Left renal pelvis (tissue), 4 donors: ENCODE results near the gene GTF3C2. TPM values are rescaled to one million over a fixed set of nuclear protein-coding genes. Genes with fewer than 3 reads are reported as not detected.
A peak's percentile ranks its signal among the peaks of the same experiment; 100 is the strongest.
"Not testable (repeated sequence)": the region's sequence is repeated elsewhere in the genome, so short reads cannot be mapped to it uniquely, and the experiment has no call there.

Experiments used
- DNase-seq, 4 donors: peaks; one replicate each; pipeline ENCODE4 v3.0.0-alpha.2; 2013; ENCODE audit warnings: low read depth in 4 of 4, low spot score in 3 of 4
- polyA plus RNA-seq, 4 donors: library from polyadenylated mRNA; unstranded; fragments of 120-200 nt; gene quantifications; one replicate each; pipeline ENCODE4 v1.2.1, GENCODE V29; 2013; ENCODE audit not compliant: insufficient read length in 4 of 4

Gene GTF3C2
- polyA plus RNA-seq, 4 donors: 50.5 to 77.6 (median 70.3) TPM

DNA sequence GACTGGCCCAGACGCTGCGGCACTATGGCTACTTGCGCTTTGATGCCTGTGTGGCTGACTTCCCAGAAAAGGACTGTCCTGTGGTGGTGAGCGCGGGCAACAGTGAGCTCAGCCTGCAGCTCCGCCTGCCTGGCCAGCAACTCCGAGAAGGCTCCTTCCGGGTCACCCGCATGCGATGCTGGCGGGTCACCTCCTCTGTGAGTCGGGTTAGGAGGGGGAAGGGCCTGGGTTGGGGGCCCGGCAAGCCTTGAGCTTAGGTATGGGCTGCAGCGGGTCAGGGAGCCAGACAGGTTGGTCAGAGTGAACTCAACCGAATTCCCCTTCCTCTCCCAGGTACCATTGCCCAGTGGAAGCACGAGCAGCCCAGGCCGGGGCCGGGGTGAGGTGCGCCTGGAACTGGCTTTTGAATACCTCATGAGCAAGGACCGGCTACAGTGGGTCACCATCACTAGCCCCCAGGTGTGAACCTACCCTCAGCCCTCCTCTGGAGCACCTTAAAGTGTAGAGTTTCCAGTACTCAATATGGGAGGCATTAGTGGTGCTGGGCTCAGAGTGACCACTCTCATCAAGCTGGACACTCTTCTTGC lies 19.0 kb upstream of the GTF3C2 start:
- DNase-seq: no peak

DNA sequence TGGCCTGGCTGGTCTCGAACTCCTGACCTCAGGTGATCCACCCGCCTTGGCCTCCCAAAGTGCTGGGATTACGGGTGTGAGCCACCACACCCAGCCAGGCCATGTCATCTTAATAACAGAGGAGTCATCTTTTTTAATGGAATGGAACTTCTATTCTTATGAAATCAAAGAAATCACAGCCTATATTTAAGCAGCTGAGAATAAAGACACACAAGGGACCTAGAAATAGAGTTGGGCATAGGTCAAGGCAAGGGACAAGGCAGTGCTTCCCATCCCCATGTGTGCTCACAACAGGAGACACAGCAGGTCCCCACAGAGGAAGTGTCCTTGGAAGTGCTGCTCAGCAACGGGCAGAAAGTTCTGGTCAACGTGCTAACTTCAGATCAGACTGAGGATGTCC lies 17.0 kb upstream of the GTF3C2 start:
- DNase-seq: no peak

DNA sequence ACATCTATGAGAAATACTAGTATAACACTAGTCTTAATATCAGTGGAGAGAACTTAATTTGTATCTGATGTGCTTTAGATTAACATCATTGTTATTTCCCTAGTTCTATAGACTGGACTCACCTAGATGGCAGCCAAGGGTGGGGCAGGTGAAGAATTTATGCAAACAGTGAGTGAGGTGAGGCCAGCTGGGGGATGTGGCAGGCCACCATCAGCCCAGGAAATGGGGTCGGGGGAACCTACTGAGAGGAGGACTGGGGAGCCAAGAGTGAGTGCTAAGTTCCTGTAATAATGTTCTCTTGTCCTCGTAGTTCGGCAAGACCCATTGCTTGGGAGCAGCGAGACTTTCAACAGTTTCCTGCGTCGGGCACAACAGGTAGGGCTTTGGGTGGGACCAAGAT lies 16.4 kb upstream of the GTF3C2 start:
- no peak for DNase-seq

DNA sequence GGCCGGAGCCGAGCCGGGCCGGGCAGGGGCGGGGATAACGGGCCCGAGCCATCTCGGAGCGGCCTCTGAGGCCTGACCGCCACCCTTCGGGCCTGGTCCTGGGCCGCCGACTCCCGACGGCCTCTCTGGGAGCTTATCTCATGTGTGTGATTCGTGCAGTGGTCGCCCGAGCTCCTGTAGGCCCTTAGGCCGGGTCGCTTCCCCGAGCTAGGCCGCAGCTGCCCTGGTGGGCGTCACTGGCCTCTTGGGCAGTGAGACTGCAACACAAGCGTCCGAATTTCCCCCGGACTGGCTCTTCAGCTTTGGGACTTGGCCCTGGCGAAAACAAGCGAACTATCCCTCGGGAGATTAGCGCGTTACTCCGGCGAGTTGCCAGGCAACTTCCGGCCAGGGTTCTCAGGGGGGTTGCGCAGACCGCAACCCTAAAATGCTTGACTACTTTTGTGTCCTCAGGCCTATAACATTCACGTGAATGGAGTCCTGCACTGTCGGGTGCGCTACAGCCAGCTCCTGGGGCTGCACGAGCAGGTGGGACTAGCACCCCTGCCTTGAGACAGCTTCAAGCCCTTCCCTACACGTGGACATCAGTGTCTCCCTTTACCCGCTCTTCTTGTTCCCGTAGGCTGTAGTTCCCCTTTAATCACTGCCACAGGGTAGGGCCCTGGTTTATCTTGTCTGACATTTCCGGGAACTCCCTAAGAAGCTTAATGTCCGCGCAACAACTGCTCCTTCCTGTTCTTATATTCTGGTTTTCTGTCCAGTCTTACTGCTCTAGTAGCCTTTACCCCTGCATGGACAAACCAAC lies 14.5 kb upstream of the GTF3C2 start:
- no peak for DNase-seq

DNA sequence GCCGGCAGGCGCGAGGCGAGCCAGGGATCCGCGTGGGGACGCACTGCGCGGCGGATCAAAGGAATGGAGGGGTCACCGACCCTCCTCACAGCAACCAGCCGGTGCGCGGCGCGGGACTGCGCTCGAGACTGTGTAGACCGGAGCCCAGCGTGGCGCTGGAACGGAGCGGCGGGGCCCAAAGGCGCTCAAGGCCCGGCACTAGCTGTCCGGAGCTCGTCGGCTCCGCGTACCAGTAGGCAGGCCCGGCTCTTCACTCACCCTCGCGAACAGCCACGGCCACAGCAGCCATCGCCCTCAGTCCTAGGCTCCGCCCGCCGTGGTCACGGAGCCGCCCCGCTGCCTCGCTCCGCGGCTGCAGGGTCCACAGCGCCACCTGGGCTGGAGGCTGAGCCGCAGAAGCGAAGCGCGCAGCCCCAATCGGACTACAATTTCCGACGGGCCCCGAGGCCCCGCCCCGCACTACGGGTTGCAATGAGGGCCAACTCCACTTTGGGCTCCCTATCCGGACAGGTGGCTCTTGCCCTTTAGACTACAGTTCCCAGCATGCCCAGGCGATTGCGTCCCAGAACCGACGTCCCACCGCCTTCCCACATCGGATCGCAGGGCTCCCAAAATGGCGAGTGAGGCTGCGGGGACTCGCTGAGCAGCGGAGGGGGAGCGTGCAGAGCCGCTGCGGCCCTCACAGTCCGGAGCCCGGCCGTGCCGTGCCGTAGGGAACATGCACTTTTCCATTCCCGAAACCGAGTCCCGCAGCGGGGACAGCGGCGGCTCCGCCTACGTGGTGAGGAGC lies 13.7 kb upstream of the GTF3C2 start, which contains the start of the genes EIF2B4 and SNX17:
Gene EIF2B4 (minus strand): TSS at position 313 of the 790 bp plus-strand sequence. CDS start 24 bp downstream, at position 289.
Gene SNX17 (plus strand): TSS at position 591 of the 790 bp plus-strand sequence. CDS start 128 bp downstream, at position 719.
- peak; percentile 98 to 99 (median 98) for DNase-seq

DNA sequence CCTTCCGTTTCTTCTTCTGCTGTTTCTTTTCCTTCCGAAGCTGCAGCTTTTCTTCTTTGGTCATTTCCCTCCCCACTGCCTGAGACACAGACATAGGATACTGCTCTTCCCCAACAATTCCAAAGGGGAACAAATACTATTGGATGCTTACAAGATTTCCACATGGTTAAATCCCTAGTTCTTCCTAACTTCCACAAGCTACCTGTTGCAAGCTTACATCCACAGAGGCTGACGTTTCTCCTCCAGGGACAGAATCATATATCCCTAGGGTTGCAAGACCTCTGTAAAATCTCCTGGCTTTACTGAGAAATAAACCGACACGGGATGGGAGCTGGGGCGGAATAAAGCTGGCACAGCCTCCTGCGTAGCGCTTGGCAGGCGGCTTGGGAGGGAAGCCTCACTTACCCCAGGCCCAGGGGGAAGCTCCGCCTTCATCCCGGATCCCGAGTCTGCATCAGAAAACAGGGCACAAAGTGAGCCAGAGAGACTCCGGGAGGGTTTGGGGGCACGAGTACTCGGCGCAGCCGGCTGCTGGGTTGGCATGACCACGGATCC lies 13.0 kb upstream of the GTF3C2 start:
- DNase-seq: no peak

DNA sequence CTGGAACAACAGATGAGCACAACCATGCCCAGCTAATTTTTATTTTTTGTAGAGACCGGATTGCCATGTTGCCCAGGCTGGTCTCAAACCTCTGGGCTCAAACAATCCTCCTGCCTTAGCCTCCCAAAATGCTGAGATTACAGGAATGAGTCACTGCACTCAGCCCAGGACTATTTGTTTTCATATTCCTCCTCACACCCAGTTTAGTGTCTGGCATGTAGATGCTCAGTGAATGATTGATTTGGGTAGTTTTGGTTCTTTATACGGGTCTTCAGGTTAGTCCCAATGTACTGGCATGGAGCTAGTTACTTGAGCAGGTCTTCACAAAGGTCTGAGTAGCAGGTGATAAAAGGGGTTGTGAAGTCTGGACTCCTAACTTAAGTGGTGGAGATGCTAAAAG lies 7.4 kb upstream of the GTF3C2 start:
- DNase-seq: no peak

DNA sequence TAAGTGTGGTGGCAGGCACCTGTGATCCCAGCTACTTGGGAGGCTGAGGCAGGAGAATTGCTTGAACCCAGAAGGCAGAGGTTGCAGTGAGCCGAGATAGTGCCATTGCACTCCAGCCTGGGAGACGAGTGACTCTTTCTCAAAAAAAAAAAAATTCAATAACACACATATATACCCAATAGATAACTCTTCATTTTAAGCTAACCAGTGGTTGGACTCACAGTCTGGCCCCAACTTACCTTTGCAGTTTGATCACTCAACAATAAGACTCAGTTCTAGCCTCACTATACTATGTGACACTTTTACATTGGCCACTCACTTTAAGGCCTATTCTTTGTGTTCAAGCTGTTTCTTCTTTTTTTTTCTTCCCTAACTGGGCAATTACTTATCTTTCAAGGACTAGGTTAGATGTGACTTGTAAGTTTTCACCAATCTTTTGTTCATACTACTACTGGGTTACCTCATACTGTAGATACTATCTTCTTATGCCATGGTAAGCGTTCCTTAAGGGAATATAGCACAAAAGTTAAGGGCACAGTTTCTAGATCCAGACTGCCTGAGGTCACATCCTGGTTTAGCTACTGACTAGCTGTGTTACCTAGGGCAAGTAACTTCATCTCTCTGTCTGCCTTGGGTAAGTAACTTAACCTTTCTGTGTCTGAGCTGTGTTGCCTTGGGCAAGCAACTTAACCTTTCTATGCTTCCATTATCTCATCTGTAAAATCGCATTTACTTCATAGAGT lies 6.3 kb upstream of the GTF3C2 start:
- no peak for DNase-seq

DNA sequence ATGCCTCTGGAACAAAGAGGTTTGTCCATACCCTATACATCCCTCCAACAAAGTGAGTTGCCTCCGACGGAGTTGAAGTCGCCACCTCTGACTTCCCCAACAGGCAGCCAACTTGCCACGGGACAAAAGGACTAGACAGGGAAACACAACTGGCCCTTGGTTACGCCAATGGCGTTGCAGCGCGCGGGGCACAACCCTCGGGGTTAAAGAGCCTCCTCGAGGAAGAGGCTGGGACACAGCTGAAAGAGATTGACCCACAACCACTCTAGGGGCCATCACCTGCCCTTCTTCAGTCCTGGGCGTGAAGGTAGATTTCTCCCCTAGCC lies 545 bp downstream of the GTF3C2 start:
- no peak for DNase-seq

DNA sequence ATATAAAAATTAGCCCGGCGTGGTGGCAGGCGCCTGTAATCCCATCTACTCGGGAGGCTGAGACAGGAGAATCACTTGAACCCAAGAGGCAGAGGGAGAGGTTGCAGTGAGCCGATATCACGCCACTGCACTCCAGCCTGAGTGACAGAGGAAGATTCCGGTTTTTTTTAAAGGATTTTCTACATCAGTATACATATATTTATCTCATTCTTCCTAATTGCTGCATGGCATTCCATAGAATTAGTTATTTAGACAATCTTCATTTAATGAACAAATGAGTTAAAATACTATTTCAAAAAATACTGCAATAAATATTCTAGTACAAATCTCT lies 2.0 kb downstream of the GTF3C2 start:
- DNase-seq: no peak

DNA sequence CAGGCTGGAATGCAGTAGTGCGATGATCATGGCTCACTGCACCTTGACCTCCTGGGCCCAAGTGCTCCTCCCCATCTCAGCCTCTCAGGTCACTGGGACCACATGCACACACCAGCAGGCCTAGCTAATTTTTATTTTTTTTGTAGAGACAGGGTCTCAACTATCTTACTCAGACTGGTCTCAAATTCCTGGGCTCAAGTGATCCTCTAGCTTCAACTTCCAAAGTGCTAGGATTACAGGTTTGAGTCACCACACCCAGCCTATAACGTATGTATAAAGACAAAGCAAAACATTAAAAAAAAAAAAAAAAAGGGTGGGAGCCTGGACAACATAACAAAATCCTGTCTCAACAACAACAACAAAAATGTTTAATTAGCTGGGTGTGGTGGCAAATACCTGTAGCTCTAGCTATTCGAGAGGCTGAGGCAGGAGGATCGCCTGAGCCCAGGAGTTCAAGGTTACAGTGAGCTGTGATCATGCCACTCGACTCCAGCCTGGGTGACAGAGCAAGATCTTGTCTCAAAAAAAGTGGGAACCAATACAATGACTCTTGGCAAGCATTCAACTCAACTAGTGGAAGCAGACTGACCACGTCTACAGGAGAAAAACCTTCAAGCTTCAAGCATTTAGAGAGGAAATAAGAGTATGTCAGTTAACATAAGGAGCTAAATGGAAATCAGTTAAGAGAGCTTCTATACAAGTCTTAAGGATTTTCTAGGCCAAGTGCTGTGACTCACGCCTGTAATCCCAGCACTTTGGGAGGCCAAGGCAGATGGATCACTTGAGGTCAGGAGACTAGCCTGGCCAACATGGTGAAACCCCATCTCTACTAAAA lies 2.6 kb downstream of the GTF3C2 start:
- DNase-seq: no peak

DNA sequence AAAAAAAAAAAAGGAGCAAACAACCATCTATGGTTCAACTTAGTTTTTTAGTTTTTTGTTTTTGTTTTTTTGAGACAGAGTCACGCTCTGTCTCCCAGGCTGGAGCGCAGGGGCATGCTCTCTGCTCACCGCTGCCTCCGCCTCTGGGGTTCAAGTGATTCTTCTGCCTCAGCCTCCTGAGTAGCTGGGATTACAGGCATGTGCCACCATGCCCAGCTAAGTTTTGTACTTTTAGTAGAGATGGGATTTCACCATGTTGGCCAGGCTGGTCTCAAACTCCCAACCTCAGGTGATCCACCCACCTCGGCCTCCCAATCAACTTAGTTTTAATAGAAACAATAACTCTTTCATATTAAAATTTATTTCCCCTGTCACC lies 3.2 kb downstream of the GTF3C2 start:
- DNase-seq: not testable (repeated sequence)

DNA sequence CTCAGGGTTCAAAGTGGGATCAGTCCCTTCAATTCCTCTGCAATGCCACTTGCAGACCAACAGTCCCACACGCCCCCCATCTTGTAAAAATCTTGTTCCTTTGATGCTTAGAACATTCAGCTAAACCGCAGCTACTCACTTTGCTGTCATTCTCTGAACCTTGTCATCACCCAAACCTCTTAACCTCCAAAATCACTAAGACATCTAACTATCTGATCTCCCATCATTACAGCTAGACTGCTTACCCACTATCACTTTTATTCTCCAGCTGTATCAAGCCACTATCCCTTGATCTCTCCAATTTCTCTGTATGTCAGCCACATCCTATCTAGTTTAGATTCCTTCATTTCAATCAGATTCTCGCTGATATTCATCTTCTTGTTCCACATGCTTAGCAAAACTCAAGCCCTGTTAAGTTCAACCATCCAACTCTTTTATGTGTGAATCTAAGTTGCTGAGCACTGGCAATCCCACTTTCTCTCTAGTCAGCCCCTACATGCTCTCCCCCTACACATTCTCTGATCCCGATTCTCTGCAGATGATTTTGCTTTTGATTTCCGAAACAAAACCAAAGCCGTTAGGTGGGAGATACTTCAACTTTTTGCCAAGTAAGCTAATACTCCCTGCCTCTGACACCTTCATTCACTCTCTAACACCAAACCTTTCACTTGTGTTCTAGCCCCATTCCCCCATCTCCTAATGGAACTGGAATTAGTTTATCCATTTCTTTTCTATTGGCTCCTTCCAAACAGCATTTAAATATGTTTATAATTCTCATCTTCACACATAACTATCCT lies 4.6 kb downstream of the GTF3C2 start:
- DNase-seq: no peak

DNA sequence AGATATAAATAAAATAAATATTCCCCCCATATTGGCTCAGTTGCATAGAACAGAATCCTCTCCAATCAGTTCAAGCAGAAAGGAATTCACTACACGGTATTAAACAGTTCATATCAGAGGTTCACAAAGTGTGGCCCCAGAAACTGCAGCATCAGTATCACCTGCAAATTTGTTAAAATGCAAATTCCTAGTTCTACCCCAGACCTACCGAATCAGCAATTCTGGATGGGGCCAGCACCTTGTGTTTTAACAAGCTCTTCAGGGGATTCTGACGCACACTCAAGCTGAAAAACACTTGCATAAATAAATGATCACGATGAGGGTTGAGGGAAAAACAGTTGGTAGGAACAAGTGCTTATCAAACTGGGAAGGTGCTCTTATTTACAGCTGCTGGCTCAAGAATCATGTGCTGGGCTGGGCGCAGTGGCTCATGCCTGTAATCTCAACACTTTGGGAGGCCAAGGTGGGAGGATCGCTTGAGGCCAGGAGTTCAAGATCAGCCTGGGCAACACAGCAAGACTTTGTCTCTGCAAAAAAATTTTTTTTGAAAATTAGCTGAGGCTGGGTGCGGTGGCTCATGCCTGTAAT lies 6.4 kb downstream of the GTF3C2 start:
- no peak for DNase-seq

DNA sequence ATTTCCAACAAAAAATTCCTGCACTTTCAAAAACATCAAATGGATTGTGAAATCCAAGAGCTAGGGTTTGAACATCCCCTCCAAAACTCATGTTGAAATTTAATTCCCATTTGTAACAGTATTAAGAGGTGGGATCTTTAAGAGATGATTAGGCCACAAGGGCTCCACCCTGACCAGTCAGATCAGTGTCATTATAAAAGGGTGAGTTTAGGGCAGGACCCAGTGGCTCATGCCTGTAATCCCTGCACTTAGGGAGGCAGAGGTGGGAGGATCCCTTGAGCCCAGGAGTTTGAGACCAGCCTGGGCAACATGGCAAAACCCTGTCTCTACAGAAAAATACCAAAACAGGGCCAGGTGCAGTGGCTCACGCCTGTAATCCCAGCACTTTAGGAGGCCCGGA lies 8.9 kb downstream of the GTF3C2 start:
- DNase-seq: no peak

DNA sequence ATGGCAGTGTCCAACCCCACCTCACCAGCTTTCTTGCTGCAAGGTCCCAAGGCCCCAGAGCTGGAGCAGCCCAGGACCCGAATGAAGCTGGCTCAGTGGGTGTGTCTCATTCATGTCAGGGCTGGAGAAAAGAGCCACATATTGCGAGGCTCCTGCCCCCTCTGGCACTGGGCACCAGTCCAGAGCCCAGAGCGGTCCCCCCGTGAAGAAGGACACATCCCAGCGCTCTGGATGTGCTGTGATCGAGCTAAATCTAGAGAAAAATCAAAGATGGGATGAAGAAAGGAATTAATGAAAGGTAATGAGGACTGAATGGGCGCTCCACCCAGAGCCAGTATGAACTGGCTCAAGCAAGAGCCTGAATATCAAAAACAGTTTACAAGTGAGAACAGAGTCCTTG lies 20.4 kb downstream of the GTF3C2 start:
- no peak for DNase-seq

DNA sequence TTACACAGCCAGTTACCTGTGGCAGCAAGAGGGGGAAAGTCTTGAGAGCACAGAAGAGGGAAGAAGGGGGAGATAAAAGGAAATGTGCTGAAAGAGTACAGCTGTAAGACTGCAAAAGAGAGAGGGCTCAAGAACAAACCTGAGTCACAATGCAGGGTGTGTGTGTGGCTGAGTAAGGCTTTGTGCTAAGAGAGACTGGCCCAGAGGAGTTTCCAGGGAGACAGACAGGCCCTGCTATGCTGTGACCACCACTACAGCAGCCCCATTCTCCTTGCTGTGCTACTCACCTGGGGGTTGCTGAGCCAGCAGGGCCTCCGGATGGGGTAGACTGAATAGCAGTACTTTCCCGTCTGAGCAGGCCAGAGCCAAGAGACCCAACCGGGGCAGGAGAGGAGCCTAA lies 21.3 kb downstream of the GTF3C2 start:
- DNase-seq: no peak

DNA sequence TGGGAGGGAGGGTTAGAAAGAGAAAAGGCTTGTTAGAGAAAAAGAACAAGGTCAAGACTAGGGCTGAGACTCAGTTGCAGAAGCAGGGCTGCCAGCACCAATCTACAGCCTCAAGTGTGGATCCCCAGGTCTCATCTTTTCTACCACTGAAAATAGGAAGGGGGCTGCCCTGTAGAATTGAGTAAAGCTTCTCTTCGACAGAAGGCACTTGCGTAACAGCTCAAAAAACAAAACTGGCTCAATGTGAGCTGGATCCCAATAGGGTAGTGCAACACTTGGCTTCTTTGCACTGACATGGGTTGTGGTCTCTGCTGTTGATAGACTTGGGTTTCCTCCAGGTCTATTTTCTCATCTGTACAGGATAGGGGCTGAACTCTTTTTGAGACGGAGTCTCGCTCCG lies 31.8 kb downstream of the GTF3C2 start:
- DNase-seq: no peak
